ENCODE results near the gene CRIM1.

Gene CRIM1

DNA sequence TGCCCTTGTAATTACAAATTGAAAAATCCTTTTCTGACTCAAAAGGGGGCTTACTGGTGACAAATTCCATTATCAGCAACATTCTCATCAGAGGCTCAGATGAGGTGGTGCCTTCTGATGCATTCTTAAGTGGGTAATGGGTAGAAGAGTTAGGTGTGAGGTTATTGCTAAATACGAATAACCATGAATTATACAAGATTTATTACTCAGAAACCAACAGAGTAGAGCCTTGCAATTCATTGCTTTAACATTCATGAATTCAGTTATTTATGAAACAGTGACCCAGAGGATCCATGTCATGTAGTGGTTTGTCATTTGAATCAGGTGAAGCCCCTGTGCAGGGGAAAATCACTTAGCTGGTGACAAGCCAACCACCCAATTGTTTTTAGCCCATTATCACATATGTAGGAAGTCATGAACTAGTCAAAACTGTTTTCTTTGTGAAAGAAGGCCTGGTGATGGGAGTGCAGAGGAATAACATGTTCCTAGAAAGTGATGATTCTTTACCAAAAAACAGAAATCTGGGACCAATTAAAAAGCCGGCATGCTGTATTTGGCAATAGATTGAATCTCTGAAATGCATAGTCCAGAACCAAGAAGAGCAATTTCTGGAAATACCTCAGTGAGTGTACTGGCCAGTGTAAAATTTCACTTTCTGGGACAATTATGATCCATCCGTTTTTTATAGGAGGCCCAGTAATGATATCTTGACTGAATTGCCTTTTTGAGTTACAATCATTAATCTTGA is 70.2 kb downstream of the CRIM1 start:
- no peak for DNase-seq

DNA sequence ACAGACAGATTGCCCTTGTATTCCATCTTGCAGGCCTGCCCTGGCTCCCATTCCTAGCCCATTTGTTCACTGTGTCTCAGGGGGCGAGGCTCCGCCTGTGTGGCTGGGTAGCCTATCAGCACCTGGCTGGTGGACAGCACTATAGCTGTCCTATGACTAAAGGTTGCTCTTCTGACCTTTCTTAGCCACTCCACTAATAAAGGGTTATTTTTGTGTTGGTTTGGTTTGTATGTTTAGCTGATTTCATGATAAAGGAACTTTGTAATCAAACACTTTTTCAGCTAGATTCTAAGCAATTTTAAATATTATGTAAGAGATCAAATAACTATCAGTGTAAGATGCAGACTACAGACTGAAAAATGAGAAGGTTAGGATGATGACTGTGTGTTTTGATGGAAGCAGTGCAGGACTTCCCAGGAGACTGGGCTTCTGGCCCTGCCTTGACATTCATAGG is 72.2 kb downstream of the CRIM1 start:
- no peak for DNase-seq

DNA sequence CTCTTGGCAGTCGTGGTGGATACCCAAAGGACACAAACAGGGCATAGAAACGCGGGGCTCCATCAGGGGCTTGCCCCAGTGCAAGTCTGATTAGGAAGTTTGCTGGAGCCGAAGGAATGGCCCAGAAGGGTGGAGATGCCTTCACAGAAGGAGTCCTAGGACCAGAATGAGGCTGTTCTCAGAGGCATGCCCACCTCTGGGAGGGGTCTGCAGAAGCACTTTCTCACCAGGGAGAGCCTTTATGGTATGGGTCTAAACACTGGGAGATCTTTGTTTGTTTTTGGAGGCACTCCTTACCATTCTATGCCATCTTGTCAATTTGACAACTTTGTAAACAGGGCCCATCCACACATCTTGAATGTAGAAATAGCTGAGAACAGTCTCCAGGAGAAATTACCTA is 75.0 kb downstream of the CRIM1 start:
- no peak for DNase-seq

DNA sequence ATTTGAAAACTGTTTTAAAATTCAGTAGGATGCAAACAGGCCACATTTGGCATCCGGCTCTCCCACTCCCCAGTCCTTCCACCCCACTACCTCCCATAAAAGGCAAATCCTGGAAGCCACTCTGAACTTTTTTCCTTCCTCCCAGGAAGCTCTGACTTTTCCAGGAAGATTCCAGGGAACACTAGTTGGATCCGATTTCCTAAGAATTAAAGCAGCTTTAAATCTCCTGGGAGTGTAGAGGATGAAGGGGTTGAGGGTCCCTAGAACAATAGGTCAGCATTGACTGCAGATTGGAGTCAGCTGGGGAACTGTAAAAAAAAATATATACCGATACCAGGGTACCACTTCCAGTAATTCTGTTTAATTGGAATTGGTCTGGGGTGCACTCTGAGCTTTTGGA is 76.9 kb downstream of the CRIM1 start:
- DNase-seq = no peak

DNA sequence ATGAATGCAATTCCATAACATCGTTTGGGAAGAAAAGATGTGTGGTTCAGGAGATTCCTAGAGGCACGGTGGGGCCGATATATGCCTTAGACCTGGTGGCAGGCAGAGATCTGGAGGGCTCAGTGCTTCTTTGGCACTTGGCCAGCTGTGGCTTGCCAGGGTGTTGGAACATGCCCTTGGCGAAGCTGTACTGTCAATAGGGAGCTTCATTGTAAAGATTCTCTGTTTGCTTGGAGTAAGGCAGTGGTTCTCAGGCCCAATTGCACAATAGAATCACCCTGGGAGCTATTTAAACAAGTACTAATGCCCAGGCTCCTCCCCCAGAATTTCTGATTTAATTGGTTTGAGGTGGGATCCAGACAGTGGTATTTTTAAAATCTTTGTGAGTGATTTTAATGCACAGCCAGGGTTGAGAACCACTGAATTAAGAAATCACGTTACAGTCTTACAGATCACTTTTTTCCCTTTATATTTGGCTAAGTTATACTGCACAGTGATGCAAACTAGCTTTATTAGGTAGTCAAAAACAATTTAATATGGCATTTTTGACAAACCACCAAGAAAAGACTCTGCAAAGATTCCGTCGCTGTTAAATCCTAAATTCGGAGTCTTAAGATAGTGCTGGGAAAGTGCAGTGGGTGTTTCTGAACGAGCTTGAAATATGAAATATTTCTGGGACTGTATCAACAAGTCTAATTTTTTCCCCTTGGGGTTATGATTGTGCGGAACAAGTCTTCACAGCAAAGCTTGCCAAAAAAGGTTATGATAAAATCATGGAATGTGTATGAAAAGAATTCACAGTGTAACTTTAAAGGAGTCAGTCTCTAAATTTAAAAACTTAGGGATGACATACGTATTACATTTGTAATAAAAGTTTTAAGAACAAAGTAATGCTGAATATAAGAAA is 78.0 kb downstream of the CRIM1 start:
- DNase-seq = peak in 2 of 14 donors; percentile 7 to 14

DNA sequence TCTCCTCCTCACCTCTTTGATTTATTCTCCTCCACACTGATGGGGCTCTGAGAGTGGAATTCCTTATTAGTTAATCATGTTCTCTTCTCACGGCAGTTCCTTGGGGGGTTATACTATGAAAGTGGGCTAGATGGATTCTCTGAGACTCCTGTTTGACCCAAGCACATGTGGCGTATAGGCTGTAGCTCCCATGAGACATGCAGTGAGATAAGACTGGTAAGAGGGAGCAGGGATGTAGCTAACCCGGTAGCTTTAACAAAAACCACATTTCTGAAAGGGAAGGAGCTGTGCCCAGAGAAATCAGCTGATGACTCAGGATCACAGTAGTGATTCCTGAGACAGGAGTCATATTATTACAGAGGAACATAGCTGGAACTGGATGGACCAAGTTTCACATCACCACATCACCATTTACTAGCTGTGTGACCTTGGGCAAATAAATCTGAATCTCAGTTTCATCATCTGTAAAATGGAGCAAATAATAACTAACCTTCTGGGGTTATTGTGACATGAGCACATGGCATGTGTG is 82.9 kb downstream of the CRIM1 start:
- no peak for DNase-seq

DNA sequence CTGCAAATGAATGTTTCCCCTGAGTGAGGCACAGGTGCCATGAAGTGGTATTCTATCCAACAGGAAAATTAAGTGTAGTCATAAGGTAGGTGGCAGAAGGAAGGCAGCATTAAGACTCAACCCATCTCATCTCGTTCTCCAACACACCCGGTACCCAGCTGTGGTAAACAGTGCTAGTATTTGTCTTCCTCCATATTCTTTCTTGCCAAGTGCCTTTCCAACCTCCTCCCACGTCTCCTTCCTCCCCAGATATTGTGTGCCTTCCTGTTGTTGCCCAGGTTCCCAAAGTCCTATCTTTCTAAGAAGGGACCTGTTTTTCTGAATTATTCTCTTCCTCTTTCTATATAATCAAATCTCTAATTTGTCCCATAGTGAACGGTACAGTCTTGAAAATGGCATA is 83.5 kb downstream of the CRIM1 start:
- no peak for DNase-seq

DNA sequence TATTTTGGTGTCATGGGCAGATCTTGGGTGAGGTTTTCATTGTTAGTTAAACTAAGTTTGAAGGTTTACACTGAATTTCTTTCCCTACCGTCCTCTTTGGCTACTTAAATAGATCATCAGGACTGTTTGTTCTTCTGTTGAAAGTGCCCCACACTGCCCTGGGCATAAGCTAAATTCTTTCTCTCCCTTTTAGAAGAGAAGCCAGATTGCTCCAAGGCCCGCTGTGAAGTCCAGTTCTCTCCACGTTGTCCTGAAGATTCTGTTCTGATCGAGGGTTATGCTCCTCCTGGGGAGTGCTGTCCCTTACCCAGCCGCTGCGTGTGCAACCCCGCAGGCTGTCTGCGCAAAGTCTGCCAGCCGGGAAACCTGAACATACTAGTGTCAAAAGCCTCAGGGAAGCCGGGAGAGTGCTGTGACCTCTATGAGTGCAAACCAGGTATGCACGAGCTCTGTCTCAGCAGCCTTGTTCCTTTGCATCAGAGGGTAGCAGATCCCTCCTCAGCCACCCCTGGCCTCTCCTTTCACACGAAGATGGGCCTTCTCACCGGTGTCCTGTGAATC is 85.6 kb downstream of the CRIM1 start:
- DNase-seq = no peak

DNA sequence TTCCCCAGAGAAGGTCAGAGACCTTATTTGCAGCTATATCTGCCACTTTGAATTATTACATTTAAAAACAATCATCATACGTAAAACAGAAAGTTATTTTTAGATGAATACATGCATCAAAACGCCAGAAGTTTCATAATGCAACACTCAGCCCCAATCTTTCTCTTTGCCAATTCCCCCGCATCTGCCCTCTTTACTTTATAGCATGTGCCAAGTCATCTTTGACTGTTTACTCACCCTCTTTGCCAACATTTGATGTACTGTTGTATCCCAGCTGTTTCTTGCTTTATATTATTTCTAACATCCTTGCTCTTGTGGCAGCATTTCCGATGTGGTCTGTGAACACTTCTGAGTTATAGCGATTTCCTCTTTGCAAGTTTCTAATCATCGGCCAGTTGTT is 86.2 kb downstream of the CRIM1 start:
- no peak for DNase-seq

DNA sequence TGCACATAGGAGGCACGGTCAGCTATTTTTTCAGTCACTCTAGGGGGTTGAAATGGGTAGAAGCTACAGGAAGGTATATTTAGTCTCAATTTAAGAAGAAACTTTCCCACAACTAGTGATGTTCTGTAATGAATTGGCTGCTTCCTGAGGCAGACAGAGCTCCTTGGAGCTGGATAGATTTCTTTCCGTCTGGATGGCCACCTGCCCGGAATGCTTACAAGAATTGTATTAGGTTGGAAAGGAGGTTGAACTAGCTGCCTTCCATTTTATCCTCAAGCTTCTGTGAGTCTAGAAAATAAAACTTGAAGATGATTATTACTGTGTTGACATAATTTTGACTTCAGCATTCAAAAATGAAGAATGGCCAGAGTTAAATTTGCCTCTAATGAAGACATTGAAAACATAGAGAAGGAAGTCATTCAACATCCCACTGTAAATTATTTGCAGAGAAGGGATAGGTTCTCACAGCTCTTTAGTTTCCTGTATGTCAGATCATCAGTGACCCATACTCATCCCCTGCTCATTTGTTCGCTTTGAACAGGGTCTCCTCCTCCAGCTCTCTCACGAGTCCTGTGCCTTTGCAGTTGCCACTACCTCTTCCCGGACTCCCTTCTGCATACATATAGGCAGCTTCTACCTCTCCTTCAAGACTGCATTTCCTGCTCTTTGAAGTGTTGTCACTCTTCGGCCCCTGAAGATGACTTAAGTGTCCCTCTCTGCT is 88.8 kb downstream of the CRIM1 start:
- DNase-seq = no peak

DNA sequence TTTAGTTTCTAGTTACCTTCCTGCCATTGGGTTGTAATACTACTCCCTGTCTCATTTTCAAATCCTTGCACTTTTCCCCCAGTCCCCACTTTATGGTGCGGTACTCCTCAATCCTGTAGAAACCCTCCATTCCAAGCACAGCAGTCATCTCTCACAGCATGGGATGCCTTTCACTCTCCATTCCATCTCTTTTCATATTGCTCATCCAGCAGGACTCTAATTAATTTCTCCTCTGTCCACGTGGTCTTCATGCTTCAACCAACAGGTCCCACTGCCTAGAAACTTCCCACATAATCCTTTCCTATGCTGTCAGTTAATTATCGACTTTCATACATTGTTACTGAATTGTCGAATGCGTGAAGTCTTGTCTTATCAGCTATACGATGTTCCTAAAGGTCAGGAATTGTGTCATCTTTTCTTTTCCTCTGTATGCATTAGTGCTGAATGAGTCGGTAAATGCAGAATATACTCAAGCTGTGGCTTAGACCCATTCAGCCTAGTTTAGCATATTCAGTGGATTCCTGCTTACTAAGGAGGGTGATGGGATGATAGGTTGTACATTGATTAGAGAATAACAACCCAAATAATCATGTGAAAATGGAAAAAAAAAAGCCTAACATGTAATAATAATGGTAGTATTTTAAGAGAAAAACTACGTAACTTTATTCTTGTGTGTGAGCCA is 89.7 kb downstream of the CRIM1 start:
- no peak for DNase-seq

DNA sequence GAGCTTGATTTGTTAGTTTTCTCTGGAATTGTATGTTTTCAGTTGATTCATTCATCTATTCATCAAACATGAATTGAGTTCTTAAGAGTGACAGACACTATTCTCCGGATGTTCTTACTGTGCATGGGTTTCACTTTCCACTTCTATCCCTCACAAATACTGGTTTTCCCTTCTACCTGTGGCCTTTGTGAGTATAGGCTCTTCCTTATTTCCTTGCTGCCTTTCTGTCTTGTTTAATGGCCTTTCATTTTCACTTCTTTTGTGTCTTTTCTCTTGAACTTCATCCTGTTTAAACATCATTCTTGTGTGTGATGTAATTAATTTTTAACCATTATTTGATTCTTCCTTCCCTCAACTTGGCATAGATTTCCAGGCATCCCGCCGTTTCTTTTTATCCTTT is 90.7 kb downstream of the CRIM1 start:
- no peak for DNase-seq

DNA sequence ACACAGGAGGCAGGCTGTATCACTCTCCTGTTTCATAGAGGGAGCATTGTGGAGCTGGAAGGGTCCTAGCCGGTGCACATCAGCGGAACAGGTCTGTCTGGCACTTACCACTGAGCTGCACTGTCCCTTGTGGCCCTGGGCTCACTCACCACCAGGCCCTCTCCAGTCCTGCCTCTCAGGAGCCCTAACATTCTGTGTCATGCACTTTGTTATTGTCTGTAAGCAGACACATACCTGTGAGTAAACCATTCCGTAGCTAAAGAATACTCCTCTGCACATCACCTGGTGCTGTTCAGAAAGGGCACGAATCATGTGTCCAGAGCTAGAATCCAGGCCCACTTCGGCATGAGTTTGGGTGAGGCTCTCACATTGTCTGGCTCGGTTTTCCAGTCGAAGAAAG is 93.6 kb downstream of the CRIM1 start:
- DNase-seq = no peak

DNA sequence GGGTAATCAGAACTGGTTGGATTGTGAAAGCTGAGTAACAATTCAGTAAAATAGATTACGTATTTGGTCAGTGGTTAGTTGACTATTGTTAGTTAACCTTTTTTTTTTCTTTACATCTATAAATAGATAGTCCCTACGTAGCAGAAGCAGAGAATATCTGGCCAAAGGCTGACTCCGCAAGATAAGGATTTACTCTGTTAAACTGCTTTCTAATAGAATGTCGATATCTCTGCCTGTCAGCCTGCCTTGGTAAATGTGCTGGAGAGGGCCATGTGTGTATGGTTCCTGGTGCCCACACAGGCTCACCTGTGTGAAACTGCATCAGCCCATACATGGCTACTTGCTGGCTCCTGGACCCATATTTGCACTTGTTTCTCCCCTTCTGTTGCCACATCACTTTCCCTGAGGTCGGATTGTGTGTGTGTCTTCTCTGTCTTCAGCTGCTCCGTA is 94.4 kb downstream of the CRIM1 start:
- DNase-seq = no peak

DNA sequence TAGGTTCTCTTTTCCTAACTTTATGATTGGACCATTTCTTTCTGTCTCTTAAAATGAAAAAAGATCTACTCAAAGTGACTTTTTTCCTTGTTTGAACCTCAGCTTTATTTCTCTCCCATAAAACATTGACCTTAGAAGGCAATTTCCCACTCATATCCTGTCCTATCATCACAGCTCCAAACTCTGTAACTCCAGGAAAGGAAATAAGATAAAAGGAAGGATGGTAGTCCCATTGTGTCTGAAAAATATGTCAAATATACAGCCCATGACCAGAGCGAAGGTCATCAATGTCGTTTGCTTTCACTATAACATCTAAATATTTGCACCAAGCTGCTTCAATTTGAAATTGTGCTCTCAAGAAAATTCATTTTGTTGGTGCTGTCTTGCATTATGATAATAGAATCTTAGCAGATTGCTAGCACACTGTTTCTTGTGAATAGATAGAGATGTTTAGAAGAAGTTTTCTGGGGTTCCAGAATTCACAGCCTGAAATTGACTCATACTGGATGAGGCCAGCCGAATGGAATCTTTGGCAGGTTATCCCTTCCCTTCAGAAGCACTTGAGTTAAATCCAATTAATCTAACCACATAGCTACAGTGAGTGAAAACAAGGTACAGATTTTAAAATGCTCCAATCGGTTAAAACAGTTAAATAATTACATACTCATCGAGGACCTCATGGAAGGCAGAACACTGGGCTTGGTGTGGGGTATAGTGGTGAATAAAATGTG is 95.1 kb downstream of the CRIM1 start:
- DNase-seq = no peak

DNA sequence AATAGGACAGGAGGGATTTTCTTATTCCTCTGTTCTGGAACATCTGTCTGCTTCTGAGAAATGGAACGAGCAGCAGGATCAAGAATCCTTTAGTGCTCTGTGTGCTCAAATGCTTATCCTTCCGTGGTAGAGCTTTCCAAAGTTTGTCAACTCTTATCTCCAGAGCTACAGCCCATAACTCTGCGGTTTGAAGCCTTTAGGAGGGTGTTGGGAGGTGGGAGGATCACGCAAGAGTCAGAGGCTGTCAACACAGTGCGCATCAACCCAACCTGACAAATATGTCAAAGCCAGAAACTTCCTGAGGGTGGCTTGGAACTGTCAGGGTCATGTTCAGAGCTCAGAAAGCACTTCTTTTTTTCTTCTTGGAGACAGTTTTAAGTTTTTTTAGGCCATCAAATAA is 95.9 kb downstream of the CRIM1 start:
- no peak for DNase-seq

DNA sequence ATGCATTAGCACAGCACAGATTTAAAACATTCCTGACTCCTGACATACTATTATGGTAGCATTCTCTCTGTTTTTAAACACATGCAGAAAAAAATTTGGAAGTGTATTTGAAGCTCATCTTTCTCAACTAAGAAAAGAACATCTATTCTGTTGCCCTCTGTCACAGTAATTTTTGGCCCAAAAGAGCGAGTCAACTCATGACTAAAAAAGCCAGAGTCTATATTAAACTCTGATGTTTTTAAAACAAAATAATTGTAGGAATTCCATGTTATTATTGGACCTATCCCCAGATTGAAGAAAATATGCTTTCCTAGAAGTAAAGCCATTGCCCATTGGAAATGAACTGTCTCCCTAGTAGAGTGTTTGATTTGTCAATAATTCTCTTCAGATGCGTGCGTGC is 96.7 kb downstream of the CRIM1 start:
- no peak for DNase-seq

DNA sequence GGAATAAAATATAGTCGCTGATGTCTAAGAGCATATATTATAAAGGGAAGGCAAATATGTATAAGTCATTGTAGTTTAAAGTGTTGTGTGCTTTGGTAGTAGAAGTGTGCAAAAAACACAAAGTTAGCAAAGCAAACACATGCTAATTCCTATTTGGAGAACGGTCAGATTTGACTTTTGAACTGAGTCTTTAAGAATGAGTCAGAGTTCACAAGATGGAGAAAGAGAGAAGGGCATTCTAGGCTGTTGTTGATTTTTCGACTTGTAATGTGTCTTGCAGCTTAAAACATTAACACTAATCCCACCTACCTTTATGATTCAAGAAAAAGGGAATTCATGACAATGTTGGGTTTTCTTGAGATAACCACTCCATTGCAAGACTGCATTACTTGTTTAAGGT is 98.1 kb downstream of the CRIM1 start:
- DNase-seq = no peak

DNA sequence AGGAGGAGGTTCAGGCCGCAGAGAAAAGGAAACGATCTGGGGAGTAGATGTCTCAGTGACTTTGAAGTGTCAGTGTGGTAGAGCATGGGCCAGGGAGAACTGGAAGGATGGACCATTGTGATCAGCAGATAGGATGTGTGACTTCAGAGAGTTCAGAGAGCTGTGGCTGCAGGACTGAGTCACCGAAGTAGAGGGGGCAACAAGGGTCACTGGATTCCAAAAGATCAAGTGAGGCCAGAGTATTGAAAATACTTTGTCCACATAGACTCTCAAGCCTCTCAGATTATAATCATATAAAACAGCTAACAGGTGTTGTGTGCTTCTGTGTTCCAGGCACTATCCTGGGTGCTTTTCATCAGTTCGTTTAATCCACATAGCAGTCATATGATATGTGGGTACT is 99.4 kb downstream of the CRIM1 start:
- DNase-seq = no peak

DNA sequence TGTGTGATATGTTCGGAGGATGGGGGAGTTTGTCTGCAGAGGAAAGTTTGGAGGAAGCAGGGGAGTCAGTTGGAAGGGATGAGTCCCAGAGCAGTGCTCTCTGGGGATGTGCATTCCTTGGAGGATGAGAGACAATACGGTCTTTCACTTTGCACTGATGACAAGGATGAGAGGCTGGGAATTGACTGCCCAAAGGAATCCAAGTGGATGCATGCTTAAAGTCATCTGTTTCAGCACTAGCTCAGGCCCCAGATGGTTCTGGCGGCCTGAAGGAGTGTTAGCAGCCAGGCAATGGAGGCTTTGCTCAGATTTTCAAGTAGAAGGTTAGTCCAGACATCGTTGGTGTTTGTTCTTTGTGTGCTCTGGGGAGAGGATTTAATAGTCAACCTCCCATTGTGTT is 100.2 kb downstream of the CRIM1 start:
- DNase-seq = no peak
